Fibroblast of skin of left biceps (primary cell): ENCODE data around the gene KCNT2.

ENCODE experiments used
- DNase-seq, 2 experiments: peaks; one replicate each; pipeline ENCODE4 v3.0.0-alpha.2; 2013; ENCODE audit warnings: low read depth in 2 of 2

Gene KCNT2

DNA sequence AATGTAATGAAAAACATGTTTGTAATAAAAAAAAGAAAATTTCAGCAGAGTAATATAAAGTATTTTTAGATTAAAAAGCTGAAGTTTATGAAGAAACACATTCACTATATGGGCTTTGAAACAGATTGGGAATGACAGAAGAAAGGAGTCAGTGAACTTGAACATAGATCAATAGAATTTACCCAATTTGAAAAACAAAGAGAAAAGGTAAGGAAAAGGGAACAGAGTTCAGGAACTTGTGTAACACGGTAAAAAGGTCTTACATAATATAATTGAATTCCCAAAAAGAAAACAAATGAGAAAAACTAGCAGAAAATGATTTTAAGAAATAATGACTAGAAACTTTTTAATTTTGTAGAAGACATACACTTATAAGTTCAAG lies 206.8 kb downstream of the KCNT2 start:
- no peak for DNase-seq

DNA sequence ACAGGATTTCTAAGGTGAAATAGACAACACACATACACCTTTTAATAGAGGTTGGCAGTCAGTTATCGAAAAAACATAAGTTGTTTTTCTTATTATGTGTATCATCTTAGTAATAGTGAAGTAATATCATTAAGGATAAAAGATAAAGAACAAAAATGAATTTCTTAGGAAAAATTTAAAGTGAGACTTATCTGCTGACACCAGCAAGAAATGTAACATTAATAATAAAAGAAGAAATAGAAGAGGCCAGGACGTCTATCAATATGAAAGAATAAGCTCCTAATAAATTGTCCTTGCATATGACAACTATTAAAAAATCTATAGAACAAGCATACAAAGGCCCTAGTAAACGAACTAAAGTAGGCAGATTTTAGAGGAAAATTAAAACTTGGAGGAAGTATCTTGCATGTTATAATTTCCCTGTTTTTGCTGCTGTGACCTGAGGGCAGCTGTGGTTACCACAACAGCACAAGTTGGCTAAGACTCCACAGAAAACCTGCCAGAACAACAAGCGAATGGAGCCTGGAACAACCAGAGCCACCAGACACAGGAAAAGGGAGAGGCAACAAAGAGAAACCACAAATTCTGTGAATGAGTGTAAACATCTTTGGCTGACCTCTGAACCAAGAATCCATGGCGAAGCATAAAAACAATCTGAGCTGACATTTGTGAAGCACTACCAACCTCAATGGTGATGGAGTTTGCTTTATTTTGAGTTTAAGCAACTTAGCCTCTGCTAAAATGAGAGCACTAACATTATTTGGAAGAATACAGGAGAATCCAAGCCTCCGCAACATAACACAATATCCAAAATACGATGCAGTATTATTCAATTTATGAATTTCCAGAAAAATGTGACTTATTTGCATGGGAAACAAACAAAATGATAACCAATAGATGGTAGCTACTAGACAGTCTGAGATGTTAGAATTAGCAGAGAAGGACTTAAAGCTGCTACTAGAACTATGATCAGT lies 207.5 kb downstream of the KCNT2 start:
- no peak for DNase-seq

DNA sequence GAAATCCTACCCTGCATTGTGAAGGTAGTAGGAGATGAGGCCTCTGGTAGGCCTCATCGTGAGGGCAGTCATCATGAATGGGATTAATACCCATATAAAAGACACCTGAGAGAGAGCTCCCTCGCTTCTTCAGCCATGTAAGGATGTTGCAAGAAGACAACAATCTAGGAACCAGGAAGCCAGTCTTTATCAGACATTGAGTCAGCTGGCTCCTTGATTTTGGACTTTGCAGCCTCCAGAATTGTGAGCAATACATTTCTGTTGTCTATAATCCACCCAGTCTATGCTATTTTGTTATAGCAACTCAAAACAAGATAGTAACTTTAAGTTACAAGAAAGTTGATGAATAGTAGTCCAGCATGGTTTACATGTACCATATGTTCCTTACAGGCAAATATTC lies 208.5 kb downstream of the KCNT2 start:
- no peak for DNase-seq

DNA sequence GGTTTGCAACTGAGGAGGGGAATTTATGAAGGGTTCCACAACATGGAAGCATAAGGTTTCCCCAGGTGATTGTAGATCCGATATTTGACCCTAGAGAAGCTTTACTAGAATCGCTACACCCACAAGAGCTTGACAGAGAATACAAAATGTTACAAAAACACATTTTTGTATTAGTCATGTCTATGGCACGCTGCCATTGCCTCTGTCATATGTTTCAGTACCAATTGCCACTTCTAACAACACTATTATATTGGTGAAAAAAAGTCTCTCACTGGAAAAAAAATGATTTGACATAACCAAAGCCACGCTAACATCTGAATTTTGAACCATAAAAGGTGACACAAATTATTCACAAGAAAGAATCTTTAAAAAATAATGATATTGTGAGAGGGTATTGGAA lies 214.5 kb downstream of the KCNT2 start:
- DNase-seq, result no peak

- no peak for DNase-seq
Measured at GRCh38 chr1:196393282-196393681, 215.0 kb downstream of the KCNT2 start.

DNA sequence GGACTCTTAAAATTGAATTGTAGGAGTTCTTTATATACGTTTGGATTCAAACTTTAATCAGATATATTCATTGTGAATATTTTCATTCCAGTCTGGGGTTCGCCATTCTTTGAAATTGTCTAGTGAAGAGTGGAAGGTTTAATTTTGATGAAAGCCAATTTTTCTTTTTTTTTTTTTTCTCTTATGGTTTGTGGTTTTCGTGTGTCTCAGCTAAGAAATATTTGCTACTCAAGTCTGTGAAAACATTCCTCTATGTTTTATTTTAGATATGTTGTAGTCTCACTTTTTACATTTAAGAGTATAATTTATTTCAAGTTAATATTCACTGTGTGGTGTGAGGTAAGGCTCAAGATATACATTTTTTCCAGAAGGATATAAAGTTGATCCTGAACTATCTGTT lies 220.5 kb downstream of the KCNT2 start:
- DNase-seq, result no peak

- no peak for DNase-seq
Measured at GRCh38 chr1:196385109-196385508, 223.1 kb downstream of the KCNT2 start.

- DNase-seq, result no peak
Measured at GRCh38 chr1:196382383-196382782, 225.9 kb downstream of the KCNT2 start.

DNA sequence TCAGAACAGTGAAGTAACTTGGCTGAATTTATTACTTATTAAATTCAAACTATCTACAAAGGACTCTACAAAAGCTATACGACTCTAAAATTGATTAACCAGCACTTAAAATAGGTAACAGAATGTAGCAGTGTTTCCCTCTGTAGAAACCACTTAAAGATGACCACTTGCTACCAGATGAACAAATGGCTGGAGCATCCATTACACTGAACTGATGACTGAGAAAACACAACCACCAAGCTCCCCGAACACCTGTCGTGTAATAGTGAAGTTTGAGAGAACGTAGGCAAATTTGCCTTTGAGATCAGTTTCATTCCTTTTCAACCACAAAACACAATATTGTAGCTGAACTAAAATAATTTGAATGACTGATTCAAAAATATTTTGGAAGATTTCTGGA lies 226.7 kb downstream of the KCNT2 start:
- no peak for DNase-seq

GRCh38 chr1:196380316-196380715 lies 227.9 kb downstream of the KCNT2 start:
- no peak for DNase-seq

GRCh38 chr1:196377811-196378210 lies 230.4 kb downstream of the KCNT2 start:
- DNase-seq, result no peak

DNA sequence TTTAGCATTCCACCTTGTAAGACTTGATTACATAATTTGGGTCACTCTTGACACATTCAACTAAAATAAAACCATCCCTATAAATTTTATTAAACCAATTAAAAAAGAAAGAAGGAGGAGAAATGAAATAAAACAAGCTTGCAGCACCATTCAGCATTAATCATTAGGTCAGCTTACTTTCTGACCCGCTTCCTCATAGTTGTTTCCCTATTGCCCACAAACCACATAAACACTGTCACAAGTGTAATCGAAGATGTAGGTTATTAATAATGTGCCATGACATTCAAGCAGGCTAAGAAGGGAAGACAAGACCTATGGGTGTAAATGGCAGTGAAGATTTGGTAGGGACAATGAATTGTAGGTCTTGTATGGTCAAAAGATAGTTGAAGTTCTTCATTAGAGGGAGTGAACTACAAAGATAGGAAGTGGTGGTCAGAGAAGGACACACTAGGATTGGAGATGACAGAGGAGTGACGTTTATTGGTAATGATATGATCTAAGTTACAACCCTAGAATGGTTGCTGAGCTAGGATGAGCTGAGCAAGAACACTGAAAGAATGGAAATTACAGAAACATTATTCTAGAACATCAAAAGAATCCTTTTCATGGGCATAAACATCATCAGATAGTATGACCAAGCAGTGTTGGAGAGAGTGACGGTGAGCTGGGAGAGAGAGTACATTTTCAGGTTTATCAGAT lies 231.5 kb downstream of the KCNT2 start:
- DNase-seq, result no peak

- DNase-seq, result no peak
Measured at GRCh38 chr1:196373798-196374197, 234.4 kb downstream of the KCNT2 start.

GRCh38 chr1:196372896-196373536 lies 235.2 kb downstream of the KCNT2 start:
- no peak for DNase-seq

DNA sequence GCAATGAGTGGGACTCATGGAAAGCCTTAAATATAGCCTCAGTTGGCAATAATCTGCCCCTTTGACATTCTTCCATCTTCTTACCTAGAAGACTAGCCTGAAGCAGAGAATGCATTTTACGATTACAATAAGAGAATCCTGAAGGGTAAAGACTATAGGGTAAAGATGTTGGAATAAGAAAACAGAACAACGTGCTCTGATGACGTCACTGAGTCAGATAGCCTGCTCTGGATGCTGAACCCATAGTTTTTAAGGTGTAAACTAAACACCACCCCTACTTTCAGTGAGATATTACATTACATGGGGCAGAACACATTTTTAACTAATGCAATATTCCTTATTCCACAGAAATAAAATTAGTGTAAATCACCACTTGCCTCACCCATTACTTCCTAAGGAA lies 240.4 kb downstream of the KCNT2 start:
- no peak for DNase-seq

- no peak for DNase-seq
Measured at GRCh38 chr1:196366817-196367495, 241.3 kb downstream of the KCNT2 start.

- no peak for DNase-seq
Measured at GRCh38 chr1:196361112-196361714, 247.0 kb downstream of the KCNT2 start.

- no peak for DNase-seq
Measured at GRCh38 chr1:196357913-196358312, 250.3 kb downstream of the KCNT2 start.

GRCh38 chr1:196355206-196355786 lies 252.9 kb downstream of the KCNT2 start:
- no peak for DNase-seq

GRCh38 chr1:196344453-196344852 lies 263.8 kb downstream of the KCNT2 start:
- no peak for DNase-seq

- no peak for DNase-seq
Measured at GRCh38 chr1:196324345-196324744, 283.9 kb downstream of the KCNT2 start.
